ENCODE results near the gene ANLN. TPM values are rescaled to one million over a fixed set of nuclear protein-coding genes. Genes with fewer than 3 reads are reported as not detected.
"Not testable (repeated sequence)": the region's sequence is repeated elsewhere in the genome, so short reads cannot be mapped to it uniquely, and the experiment has no call there.

Gene ANLN
- total RNA-seq, 1 donor from 2014 or later, result 0.73 TPM

GRCh38 chr7:36496576-36496975 lies 106.9 kb downstream of the ANLN start:
- intact Hi-C loops (cut with micrococcal nuclease), result no loop called here
- DNase-seq (no peak), ATAC-seq (ENCODE audit: low read depth) (no peak)
- TF ChIP-seq, protein P1, sequence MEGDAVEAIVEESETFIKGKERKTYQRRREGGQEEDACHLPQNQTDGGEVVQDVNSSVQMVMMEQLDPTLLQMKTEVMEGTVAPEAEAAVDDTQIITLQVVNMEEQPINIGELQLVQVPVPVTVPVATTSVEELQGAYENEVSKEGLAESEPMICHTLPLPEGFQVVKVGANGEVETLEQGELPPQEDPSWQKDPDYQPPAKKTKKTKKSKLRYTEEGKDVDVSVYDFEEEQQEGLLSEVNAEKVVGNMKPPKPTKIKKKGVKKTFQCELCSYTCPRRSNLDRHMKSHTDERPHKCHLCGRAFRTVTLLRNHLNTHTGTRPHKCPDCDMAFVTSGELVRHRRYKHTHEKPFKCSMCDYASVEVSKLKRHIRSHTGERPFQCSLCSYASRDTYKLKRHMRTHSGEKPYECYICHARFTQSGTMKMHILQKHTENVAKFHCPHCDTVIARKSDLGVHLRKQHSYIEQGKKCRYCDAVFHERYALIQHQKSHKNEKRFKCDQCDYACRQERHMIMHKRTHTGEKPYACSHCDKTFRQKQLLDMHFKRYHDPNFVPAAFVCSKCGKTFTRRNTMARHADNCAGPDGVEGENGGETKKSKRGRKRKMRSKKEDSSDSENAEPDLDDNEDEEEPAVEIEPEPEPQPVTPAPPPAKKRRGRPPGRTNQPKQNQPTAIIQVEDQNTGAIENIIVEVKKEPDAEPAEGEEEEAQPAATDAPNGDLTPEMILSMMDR (IDR thresholded peaks at IDR 0.05), result no peak
- Mint-ChIP-seq H3K4me1 (no peaks in the 10 kb centered on the region), H3K36me3 (ENCODE audit: low read depth) (no peaks in the 10 kb centered on the region), H3K27ac (no peak overlapping the region), H3K27me3 (peaks cover 14% of the 10 kb centered on the region), H3K9me3 (no peaks in the 10 kb centered on the region), H3K4me3 (no peak overlapping the region)
- CTCF ChIA-PET, result interaction anchor here (1.0 kb wide), 1 partner anchor 9 kb away, joined by 3 read pairs; no protein-coding TSS in a partner anchor
- POLR2A ChIA-PET, result no interaction called here

- intact Hi-C loops (cut with micrococcal nuclease); H3K36me3 Mint-ChIP-seq (ENCODE audit: low read depth); ATAC-seq (ENCODE audit: low read depth); H3K9me3 Mint-ChIP-seq; DNase-seq; POLR2A ChIA-PET; H3K4me1 Mint-ChIP-seq; H3K27ac Mint-ChIP-seq; H3K4me3 Mint-ChIP-seq: not testable (repeated sequence)
- peaks cover 14% of the 10 kb centered on the region for H3K27me3 Mint-ChIP-seq
- CTCF ChIA-PET, result interaction anchor here (1.0 kb wide), 1 partner anchor 10 kb away, joined by 3 read pairs; no protein-coding TSS in a partner anchor
Observed at GRCh38 chr7:36497176-36497575, 107.5 kb downstream of the ANLN start.

DNA sequence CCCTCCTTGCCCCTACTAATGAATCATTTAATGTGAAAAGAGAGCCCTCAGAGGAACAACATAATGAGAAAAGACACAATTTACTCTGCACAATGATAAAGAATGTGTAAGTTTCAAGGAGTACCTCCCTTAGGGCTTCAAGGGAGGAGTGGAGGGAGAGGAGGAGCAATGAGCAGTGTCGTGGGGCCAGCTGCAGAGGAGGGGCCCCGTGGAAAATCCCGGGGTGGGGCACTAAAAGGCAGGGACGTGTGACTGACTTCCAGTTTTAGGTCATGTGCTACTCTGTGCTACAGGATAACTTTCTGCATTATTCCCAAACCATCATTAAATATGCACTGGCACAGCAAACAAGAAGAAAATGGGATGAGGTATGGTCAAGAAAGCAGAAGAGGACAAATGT lies 108.1 kb downstream of the ANLN start:
- DNase-seq (no peak), ATAC-seq (ENCODE audit: low read depth) (no peak)
- ChIA-PET POLR2A (no interaction called here), CTCF (interaction anchor here (2.0 kb wide), 1 partner anchor 10 kb away, joined by 5 read pairs; no protein-coding TSS in a partner anchor)
- peaks cover 14% of the 10 kb centered on the region for H3K27me3 Mint-ChIP-seq
- H3K4me3 Mint-ChIP-seq, result no peak overlapping the region
- H3K27ac Mint-ChIP-seq, result no peak overlapping the region
- no peaks in the 10 kb centered on the region for H3K36me3 Mint-ChIP-seq (ENCODE audit: low read depth)
- TF ChIP-seq, protein P1 (IDR thresholded peaks at IDR 0.05), result no peak
- intact Hi-C loops (cut with micrococcal nuclease), result no loop called here
- no peaks in the 10 kb centered on the region for H3K9me3 Mint-ChIP-seq
- no peaks in the 10 kb centered on the region for H3K4me1 Mint-ChIP-seq

Other genes starting within 250 kb of the ANLN start
- gene EEPD1, start 236.6 kb upstream of the ANLN start, total RNA-seq, result 0.59 and 0.64 TPM in 2 replicates

Data from activated B cell treated with CpG ODN at 0.5 μM for 24 hours (primary cell).